PFSK-1 (cell line): Measurements from ENCODE around the gene F5.

Experiments used
- POLR2AphosphoS5 ChIP-seq: IDR thresholded peaks from 2 replicates; pipeline ENCODE4 v1.6.1; 2012; ENCODE audit warnings: low read depth, mild to moderate bottlenecking, control low read depth, low read length, moderate library complexity
- TF ChIP-seq, protein P1 (sequence below), 2 experiments: IDR thresholded peaks; 2 replicates each; pipeline versions ENCODE4 v1.6.1 to v1.8.0; 2011 to 2012; ENCODE audit warnings: low read depth in 2 of 2, low read length in 2 of 2, control low read depth in 1 of 2, inconsistent platforms in 1 of 2, mild to moderate bottlenecking in 1 of 2, moderate library complexity in 1 of 2; ENCODE audit not compliant: insufficient read depth in 1 of 2

DNA sequence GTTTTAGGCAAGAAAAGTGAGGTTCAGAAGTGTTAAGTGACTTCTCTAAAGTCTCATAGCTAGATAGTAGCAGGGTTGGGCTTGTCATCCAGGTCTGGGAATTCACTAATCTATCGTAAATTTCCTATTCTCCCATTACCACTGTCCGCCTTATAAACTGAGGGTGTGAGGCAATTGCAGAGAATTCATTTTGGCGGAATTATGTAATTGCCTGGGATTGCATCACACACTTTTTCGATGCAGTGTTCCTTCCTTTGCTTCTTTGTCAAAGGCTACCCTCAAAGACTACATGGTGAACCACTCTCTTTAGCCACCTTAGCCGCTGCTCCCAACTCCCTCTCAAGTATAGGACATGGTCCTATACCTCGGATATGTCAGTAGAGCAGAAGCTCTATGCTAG is 24.6 kb upstream of the F5 start:
- TF ChIP-seq POLR2AphosphoS5, result no peak
- TF ChIP-seq, protein P1, sequence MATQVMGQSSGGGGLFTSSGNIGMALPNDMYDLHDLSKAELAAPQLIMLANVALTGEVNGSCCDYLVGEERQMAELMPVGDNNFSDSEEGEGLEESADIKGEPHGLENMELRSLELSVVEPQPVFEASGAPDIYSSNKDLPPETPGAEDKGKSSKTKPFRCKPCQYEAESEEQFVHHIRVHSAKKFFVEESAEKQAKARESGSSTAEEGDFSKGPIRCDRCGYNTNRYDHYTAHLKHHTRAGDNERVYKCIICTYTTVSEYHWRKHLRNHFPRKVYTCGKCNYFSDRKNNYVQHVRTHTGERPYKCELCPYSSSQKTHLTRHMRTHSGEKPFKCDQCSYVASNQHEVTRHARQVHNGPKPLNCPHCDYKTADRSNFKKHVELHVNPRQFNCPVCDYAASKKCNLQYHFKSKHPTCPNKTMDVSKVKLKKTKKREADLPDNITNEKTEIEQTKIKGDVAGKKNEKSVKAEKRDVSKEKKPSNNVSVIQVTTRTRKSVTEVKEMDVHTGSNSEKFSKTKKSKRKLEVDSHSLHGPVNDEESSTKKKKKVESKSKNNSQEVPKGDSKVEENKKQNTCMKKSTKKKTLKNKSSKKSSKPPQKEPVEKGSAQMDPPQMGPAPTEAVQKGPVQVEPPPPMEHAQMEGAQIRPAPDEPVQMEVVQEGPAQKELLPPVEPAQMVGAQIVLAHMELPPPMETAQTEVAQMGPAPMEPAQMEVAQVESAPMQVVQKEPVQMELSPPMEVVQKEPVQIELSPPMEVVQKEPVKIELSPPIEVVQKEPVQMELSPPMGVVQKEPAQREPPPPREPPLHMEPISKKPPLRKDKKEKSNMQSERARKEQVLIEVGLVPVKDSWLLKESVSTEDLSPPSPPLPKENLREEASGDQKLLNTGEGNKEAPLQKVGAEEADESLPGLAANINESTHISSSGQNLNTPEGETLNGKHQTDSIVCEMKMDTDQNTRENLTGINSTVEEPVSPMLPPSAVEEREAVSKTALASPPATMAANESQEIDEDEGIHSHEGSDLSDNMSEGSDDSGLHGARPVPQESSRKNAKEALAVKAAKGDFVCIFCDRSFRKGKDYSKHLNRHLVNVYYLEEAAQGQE (IDR thresholded peaks at IDR 0.05; ENCODE audit: insufficient read depth in 1 of 2, low read depth in 2 of 2, low read length in 2 of 2), result no peak
